ENCODE results near the gene FHDC1.

FHDC1 gene

GRCh38 chr4:153028535-153028934, 92.4 kb downstream of the FHDC1 start:
- H3K27ac Mint-ChIP-seq, result no peak overlapping the region
- H3K4me3 Mint-ChIP-seq, result no peak overlapping the region
- no peaks in the 10 kb centered on the region for H3K4me1 Mint-ChIP-seq (ENCODE audit: low read depth)
- H3K36me3 Mint-ChIP-seq, result peaks cover 12% of the 10 kb centered on the region
- peaks cover 3% of the 10 kb centered on the region for H3K27me3 Mint-ChIP-seq
- H3K9me3 Mint-ChIP-seq (ENCODE audit: low read depth), result peaks cover 22% of the 10 kb centered on the region
